HCT116 (cell line): ENCODE measurements around the gene CKS1B. TPM values are rescaled to one million over a fixed set of nuclear protein-coding genes. Genes with fewer than 3 reads are reported as not detected.
A peak's percentile ranks its signal among the peaks of the same experiment; 100 is the strongest.

Source experiments
- ATAC-seq: fragments of 200-7000 bp; cut with Tn5 transposase; 2 replicates; pipeline ENCODE4 v1.9.1; 2020; ENCODE audit warnings: mild to moderate bottlenecking, moderate library complexity
- BruUV-seq: library from RNA; stranded (reverse); fragments of 400-500 nt; replicated peaks from 2 replicates; lab custom pipeline; 2021; lab: Mats Ljungman, UMichigan
- CTCF ChIA-PET: fragments of 300-600 bp; sonication (Branson Sonifier 250); formaldehyde crosslinking; loops from one replicate; lab custom pipeline; 2021; ENCODE audit warnings: antibody characterized with exemption; lab: Charles Lee
- POLR2A ChIA-PET: fragments of 300-600, 350-600 bp; sonication (Branson Sonifier 250); formaldehyde crosslinking; loops from one replicate; lab custom pipeline; 2021; ENCODE audit warnings: antibody characterized with exemption; lab: Charles Lee
- RAD21 ChIA-PET, 2 experiments: fragments of 300-600 bp; sonication (Branson Sonifier 250); formaldehyde crosslinking; loops; one replicate each; lab custom pipeline; 2023; ENCODE audit warnings: low total read pairs in 2 of 2; ENCODE audit not compliant: uncharacterized antibody in 2 of 2, unreplicated experiment in 2 of 2, low non-redundant PET in 1 of 2; lab: Charles Lee
- DNase-seq: peaks from one replicate; pipeline ENCODE4 v3.0.0-alpha.2; 2010; ENCODE audit warnings: low read depth, low spot score
- H2AFZ ChIP-seq: fragments of 200-600 bp; shearing (Covaris generic), sonication (generic); 2 replicates; pipeline ENCODE4 v1.6.1; 2017; ENCODE audit warnings: low read depth, mixed run types, mixed read lengths, antibody characterized with exemption, low read length; ENCODE audit not compliant: poor library complexity, severe bottlenecking
- H3K27ac ChIP-seq: 2 replicates; pipeline ENCODE4 v1.5.1; 2012; ENCODE audit warnings: low read depth, low read length
- H3K27me3 ChIP-seq: fragments of 200-600 bp; sonication (generic); 2 replicates; pipeline ENCODE4 v1.6.1; 2016; ENCODE audit warnings: mixed run types, low read length, mixed read lengths; ENCODE audit not compliant: insufficient read depth
- H3K36me3 ChIP-seq, 2 experiments: fragments of 200-500 bp in 1 of 2; fragments of 200-600 bp in 1 of 2; sonication (Bioruptor generic) in 1 of 2; sonication (generic) in 1 of 2; 2 replicates each; pipeline versions ENCODE4 v1.5.1 to v1.6.1; 2014 to 2016; ENCODE audit warnings: low read length in 2 of 2, inconsistent platforms in 1 of 2, mixed read lengths in 1 of 2, mixed run types in 1 of 2; ENCODE audit not compliant: insufficient read depth in 2 of 2, control insufficient read depth in 1 of 2
- H3K4me1 ChIP-seq, 2 experiments: fragments of 200-600 bp in 1 of 2; sonication (generic) in 1 of 2; 2 replicates each; pipeline versions ENCODE4 v1.5.1 to v1.6.1; 2012 to 2017; ENCODE audit warnings: low read length in 2 of 2, inconsistent platforms in 1 of 2, mild to moderate bottlenecking in 1 of 2, mixed read lengths in 1 of 2, mixed run types in 1 of 2, moderate library complexity in 1 of 2; ENCODE audit not compliant: insufficient read depth in 2 of 2, control insufficient read depth in 1 of 2
- H3K4me2 ChIP-seq: fragments of 200-600 bp; sonication (generic); 2 replicates; pipeline ENCODE4 v1.6.1; 2017; ENCODE audit warnings: mixed run types, low read length, mixed read lengths
- H3K4me3 ChIP-seq, 2 experiments: fragments of 200-600 bp in 1 of 2; sonication (generic) in 1 of 2; replicated peaks in 1 of 2; 2 replicates each; pipeline ENCODE4 v1.5.1; 2011 to 2016; ENCODE audit warnings: low read length in 2 of 2, control low read depth in 1 of 2, low read depth in 1 of 2, mild to moderate bottlenecking in 1 of 2, mixed read lengths in 1 of 2, mixed run types in 1 of 2
- H3K79me2 ChIP-seq: fragments of 200-600 bp; sonication (generic); 2 replicates; pipeline ENCODE4 v1.6.1; 2017; ENCODE audit warnings: mild to moderate bottlenecking, mixed run types, low read length, moderate library complexity, mixed read lengths; ENCODE audit not compliant: insufficient read depth
- H3K9ac ChIP-seq: fragments of 200-600 bp; sonication (generic); 2 replicates; pipeline ENCODE4 v1.6.1; 2016; ENCODE audit warnings: low read length, mixed read lengths
- H3K9me2 ChIP-seq: fragments of 200-600 bp; sonication (generic), shearing (Covaris generic); 2 replicates; pipeline ENCODE4 v1.6.1; 2017; ENCODE audit warnings: mixed run types, mild to moderate bottlenecking, moderate library complexity; ENCODE audit not compliant: insufficient read depth
- H3K9me3 ChIP-seq, 2 experiments: fragments of 200-500 bp in 1 of 2; fragments of 200-600 bp in 1 of 2; sonication (Bioruptor generic) in 1 of 2; sonication (generic) in 1 of 2; 2 replicates each; pipeline ENCODE4 v1.6.1; 2014 to 2017; ENCODE audit warnings: low read length in 2 of 2, mixed read lengths in 2 of 2, inconsistent platforms in 1 of 2, low read depth in 1 of 2, mild to moderate bottlenecking in 1 of 2, mixed run types in 1 of 2, moderate library complexity in 1 of 2; ENCODE audit not compliant: control insufficient read depth in 1 of 2, insufficient read depth in 1 of 2
- H4K20me1 ChIP-seq: fragments of 200-600 bp; sonication (generic), shearing (Covaris generic); 2 replicates; pipeline ENCODE4 v1.6.1; 2017; ENCODE audit warnings: mixed run types, mild to moderate bottlenecking, moderate library complexity; ENCODE audit not compliant: insufficient read depth
- CBX3 ChIP-seq: IDR thresholded peaks from 2 replicates; pipeline ENCODE4 v1.6.1; 2012; ENCODE audit warnings: low read depth
- CEBPB ChIP-seq: IDR thresholded peaks from 2 replicates; pipeline ENCODE4 v1.6.1; 2012; ENCODE audit warnings: low read depth
- EGR1 ChIP-seq: IDR thresholded peaks from 2 replicates; pipeline ENCODE4 v1.6.1; 2012; ENCODE audit warnings: low read depth
- ELF1 ChIP-seq: IDR thresholded peaks from 2 replicates; pipeline ENCODE4 v1.6.1; 2012; ENCODE audit warnings: low read depth, borderline replicate concordance
- EZH2 ChIP-seq: fragments of 200-600 bp; sonication (generic); IDR thresholded peaks from 2 replicates; pipeline ENCODE4 v1.6.1; 2017; ENCODE audit warnings: antibody characterized with exemption, mixed run types
- EZH2phosphoT487 ChIP-seq: fragments of 200-600 bp; IDR thresholded peaks from 2 replicates; pipeline ENCODE4 v1.6.1; 2018; ENCODE audit warnings: antibody characterized with exemption, borderline replicate concordance
- JUND ChIP-seq: IDR thresholded peaks from 2 replicates; pipeline ENCODE4 v1.6.1; 2012
- POLR2A ChIP-seq: IDR thresholded peaks from 2 replicates; pipeline ENCODE4 v1.7.0; 2011; ENCODE audit warnings: borderline replicate concordance; ENCODE audit not compliant: insufficient read depth, insufficient read length; ENCODE audit errors: extremely low read depth
- POLR2AphosphoS5 ChIP-seq: IDR thresholded peaks from 2 replicates; pipeline ENCODE4 v1.6.1; 2011; ENCODE audit warnings: mild to moderate bottlenecking, low read depth, low read length, moderate library complexity
- RAD21 ChIP-seq: IDR thresholded peaks from 2 replicates; pipeline ENCODE4 v1.6.1; 2012; ENCODE audit warnings: low read depth, mild to moderate bottlenecking
- SP1 ChIP-seq: IDR thresholded peaks from 2 replicates; pipeline ENCODE4 v1.6.1; 2012; ENCODE audit warnings: low read depth
- SRF ChIP-seq: IDR thresholded peaks from 2 replicates; pipeline ENCODE4 v1.6.1; 2012; ENCODE audit warnings: low read depth
- ZFX ChIP-seq: fragments of 450-650 bp; IDR thresholded peaks from 2 replicates; pipeline ENCODE4 v1.6.1; 2017
- ZNF274 ChIP-seq: fragments of 200-500 bp; sonication (Bioruptor generic); IDR thresholded peaks from 2 replicates; pipeline ENCODE4 v1.6.1; 2014; ENCODE audit warnings: mild to moderate bottlenecking, low read depth, low read length, inconsistent platforms
- intact Hi-C: fragments of 100-400 bp; cut with micrococcal nuclease; formaldehyde crosslinking; loops from 2 replicates; pipeline ENCODE4 v1.10.0; 2022
- total RNA-seq: library from RNA; stranded (reverse); gene quantifications from one replicate; pipeline ENCODE4 v1.2.1, GENCODE V29; 2021; ENCODE audit not compliant: unreplicated experiment
- TF ChIP-seq, protein P1 (sequence below): IDR thresholded peaks from 2 replicates; pipeline ENCODE4 v1.6.1; 2011; ENCODE audit warnings: mild to moderate bottlenecking, low read length, moderate library complexity; ENCODE audit not compliant: insufficient replicate concordance; ENCODE audit errors: extremely low read depth
- TF ChIP-seq, protein P2 (sequence below), 3 experiments: fragments of 200-600 bp in 1 of 3; sonication (generic) in 1 of 3; IDR thresholded peaks in 2 of 3; conservative IDR thresholded peaks in 1 of 3; 2 replicates each; pipeline ENCODE4 v1.5.1; 2012 to 2017; ENCODE audit warnings: low read depth in 2 of 3, low read length in 2 of 3, antibody characterized with exemption in 1 of 3, borderline replicate concordance in 1 of 3, control low read depth in 1 of 3, mild to moderate bottlenecking in 1 of 3, mixed read lengths in 1 of 3, mixed run types in 1 of 3, moderate library complexity in 1 of 3; ENCODE audit not compliant: insufficient read depth in 1 of 3

Gene CKS1B
- total RNA-seq, 1 experiment from 2014 or later, result 229 TPM

DNA sequence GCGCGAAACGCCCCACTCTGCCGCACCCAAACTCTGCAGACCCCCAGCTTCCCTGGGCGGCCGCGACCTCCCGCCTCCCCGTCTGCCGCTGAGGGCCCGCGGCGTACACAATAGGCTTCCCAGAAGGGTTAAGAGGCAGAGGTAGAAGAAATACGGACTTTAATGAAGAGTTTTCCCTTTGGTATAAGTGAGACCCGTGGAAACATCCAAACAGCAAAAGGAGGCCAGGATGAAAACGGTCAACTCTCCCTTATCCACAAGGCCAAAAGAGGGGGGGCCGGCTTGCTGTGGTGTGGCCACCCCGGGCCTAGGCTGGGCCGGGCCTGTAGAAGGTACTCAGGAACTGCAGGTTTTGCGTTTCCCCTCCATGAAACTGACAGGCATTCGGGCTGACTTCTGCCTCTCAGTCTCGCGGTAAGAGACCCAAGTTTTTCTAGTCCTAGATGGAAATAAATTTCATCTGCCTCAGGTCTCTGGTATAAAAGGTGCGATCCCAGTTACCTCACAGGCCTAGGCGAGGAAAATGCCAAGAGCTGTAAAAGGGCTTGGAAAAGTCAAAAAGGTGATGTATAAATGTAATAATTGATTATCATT, 12.2 kb upstream of the CKS1B start:
- CTCF ChIA-PET, result interaction anchor here (1.6 to 2.5 kb wide), 2 partner anchors 8 to 37 kb away, joined by 10 to 15 read pairs; partner anchors contain the start of gene SHC1
- Histone ChIP-seq H3K4me3 (peak overlapping the region; percentile 64 to 80), H3K4me2 (peak overlapping the region; percentile 82), H3K9me2 (no peaks in the 10 kb centered on the region), H3K36me3 (peaks cover 22 to 48% of the 10 kb centered on the region in 2 experiments; a peak in 3 of 4 replicates), H3K27me3 (no peaks in the 10 kb centered on the region), H2AFZ (no peak overlapping the region), H3K9me3 (no peaks in the 10 kb centered on the region), H3K9ac (peak overlapping the region; percentile 78), H3K4me1 (peaks cover 17 to 43% of the 10 kb centered on the region in 2 experiments), H3K27ac (peak overlapping the region; percentile 92), H3K79me2 (peaks cover 32% of the 10 kb centered on the region), H4K20me1 (no peaks in the 10 kb centered on the region)
- peak; percentile 32 for TF ChIP-seq POLR2AphosphoS5
- TF ChIP-seq EGR1, result no peak
- TF ChIP-seq ZFX, result peak; percentile 87
- TSS peak; percentile 79 for BruUV-seq
- POLR2A ChIA-PET, result interaction anchor here (1.0 to 2.4 kb wide), 3 partner anchors 10 to 31 kb away, joined by 3 to 38 read pairs (median 3); partner anchors contain the start of genes CKS1B, LENEP and SHC1
- peak; percentile 35 for ATAC-seq
- intact Hi-C loops, result loop anchor here (5.0 kb wide), 1 partner anchor 35 kb away; no protein-coding TSS in a partner anchor
- DNase-seq, result no peak
- RAD21 ChIA-PET, result no interaction called here

DNA sequence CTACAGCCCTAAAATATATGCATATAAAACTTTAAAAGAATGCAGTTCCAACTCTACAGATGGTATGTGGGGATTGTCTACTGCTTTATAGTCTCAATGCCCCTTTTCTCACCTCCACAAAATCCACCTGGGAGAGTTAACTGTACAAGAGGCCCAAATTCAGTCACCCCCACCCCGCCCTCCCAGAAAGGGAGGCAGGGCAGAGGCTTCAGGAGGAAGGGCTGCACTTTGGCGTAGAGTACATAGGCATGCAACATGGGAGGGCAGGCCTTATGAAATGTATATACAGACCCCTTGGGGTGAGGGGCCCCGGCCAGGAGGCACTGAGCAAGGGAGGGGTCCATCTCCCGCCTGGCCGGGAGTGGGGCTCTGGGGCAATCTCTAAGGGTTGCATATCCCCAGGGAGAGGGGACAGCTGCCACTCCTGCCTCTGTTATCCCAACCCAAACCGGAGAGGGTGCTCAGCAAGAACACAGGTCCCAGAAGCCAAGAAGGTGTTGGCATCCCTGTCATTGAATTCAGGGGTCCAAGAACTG, 11.6 kb upstream of the CKS1B start:
- H3K27me3 ChIP-seq, result no peaks in the 10 kb centered on the region
- H3K4me2 ChIP-seq, result peak overlapping the region; percentile 82
- peak overlapping the region; percentile 78 for H3K9ac ChIP-seq
- no peaks in the 10 kb centered on the region for H3K9me2 ChIP-seq
- peaks cover 13 to 36% of the 10 kb centered on the region in 2 experiments for H3K4me1 ChIP-seq
- peak overlapping the region; percentile 92 for H3K27ac ChIP-seq
- ChIA-PET RAD21 (no interaction called here), POLR2A (interaction anchor here (1.0 to 2.4 kb wide), 2 partner anchors 9 to 31 kb away, joined by 3 to 38 read pairs; partner anchors contain the start of genes CKS1B, LENEP and SHC1), CTCF (interaction anchor here (2.5 kb wide), 1 partner anchor 8 kb away, joined by 15 read pairs; the partner anchor contains the start of gene SHC1)
- H3K36me3 ChIP-seq, result peaks cover 27 to 53% of the 10 kb centered on the region in 2 experiments; a peak in 3 of 4 replicates
- ATAC-seq (no peak), DNase-seq (no peak)
- peaks cover 38% of the 10 kb centered on the region for H3K79me2 ChIP-seq
- no peaks in the 10 kb centered on the region for H4K20me1 ChIP-seq
- H2AFZ ChIP-seq, result no peak overlapping the region
- intact Hi-C loops, result loop anchor here (5.0 kb wide), 1 partner anchor 34 kb away; no protein-coding TSS in a partner anchor
- H3K9me3 ChIP-seq, result no peaks in the 10 kb centered on the region
- no TSS peak for BruUV-seq
- peak overlapping the region; percentile 64 to 80 for H3K4me3 ChIP-seq
- TF ChIP-seq EZH2phosphoT487, result no peak
- TF ChIP-seq ZFX, result no peak
- no peak for TF ChIP-seq ZNF274
- TF ChIP-seq JUND, result no peak
- no peak for TF ChIP-seq SP1
- no peak for TF ChIP-seq ELF1
- TF ChIP-seq EZH2, result no peak
- TF ChIP-seq CEBPB, result no peak
- TF ChIP-seq CBX3, result no peak
- no peak for TF ChIP-seq EGR1
- TF ChIP-seq, protein P1, sequence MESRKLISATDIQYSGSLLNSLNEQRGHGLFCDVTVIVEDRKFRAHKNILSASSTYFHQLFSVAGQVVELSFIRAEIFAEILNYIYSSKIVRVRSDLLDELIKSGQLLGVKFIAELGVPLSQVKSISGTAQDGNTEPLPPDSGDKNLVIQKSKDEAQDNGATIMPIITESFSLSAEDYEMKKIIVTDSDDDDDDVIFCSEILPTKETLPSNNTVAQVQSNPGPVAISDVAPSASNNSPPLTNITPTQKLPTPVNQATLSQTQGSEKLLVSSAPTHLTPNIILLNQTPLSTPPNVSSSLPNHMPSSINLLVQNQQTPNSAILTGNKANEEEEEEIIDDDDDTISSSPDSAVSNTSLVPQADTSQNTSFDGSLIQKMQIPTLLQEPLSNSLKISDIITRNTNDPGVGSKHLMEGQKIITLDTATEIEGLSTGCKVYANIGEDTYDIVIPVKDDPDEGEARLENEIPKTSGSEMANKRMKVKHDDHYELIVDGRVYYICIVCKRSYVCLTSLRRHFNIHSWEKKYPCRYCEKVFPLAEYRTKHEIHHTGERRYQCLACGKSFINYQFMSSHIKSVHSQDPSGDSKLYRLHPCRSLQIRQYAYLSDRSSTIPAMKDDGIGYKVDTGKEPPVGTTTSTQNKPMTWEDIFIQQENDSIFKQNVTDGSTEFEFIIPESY, result no peak
- no peak for TF ChIP-seq POLR2A
- no peak for TF ChIP-seq SRF
- TF ChIP-seq, protein P2, sequence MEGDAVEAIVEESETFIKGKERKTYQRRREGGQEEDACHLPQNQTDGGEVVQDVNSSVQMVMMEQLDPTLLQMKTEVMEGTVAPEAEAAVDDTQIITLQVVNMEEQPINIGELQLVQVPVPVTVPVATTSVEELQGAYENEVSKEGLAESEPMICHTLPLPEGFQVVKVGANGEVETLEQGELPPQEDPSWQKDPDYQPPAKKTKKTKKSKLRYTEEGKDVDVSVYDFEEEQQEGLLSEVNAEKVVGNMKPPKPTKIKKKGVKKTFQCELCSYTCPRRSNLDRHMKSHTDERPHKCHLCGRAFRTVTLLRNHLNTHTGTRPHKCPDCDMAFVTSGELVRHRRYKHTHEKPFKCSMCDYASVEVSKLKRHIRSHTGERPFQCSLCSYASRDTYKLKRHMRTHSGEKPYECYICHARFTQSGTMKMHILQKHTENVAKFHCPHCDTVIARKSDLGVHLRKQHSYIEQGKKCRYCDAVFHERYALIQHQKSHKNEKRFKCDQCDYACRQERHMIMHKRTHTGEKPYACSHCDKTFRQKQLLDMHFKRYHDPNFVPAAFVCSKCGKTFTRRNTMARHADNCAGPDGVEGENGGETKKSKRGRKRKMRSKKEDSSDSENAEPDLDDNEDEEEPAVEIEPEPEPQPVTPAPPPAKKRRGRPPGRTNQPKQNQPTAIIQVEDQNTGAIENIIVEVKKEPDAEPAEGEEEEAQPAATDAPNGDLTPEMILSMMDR (IDR thresholded peaks at IDR 0.05 in 2 of 3, conservative IDR thresholded peaks at IDR 0.05 in 1 of 3; ENCODE audit: borderline replicate concordance in 1 of 3, insufficient read depth in 1 of 3, low read depth in 2 of 3, low read length in 2 of 3), result no peak
- no peak for TF ChIP-seq RAD21
